HG03159 (cell line): Measurements from ENCODE around the gene PSMA1.
"Not testable (repeated sequence)": the region's sequence is repeated elsewhere in the genome, so short reads cannot be mapped to it uniquely, and the experiment has no call there.

ENCODE experiments used
- ATAC-seq: cut with Tn5 transposase; IDR thresholded peaks from one replicate; pipeline ENCODE4 v1.9.1; 2021; ENCODE audit warnings: mild to moderate bottlenecking, moderate library complexity; ENCODE audit not compliant: unreplicated experiment

Gene PSMA1

DNA sequence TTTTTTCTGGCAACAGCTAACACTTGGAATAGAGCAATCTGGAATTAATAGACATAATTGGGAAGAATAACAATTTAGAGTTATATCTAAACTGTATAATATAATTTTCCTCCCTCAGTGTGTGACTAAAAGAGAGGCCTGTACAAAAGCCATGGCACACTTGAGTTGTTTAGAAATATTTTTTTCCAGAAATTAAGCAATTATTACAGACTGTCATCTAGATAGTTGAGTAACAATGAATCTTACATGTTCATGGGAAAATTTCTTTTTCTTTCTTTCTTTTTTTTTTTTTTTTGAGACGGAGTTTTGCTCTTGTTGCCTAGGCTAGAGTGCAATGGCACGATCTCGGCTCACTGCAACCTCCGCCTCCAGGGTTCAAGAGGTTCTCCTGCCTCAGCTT lies 15.0 kb upstream of the PSMA1 start:
- not testable (repeated sequence) for ATAC-seq

DNA sequence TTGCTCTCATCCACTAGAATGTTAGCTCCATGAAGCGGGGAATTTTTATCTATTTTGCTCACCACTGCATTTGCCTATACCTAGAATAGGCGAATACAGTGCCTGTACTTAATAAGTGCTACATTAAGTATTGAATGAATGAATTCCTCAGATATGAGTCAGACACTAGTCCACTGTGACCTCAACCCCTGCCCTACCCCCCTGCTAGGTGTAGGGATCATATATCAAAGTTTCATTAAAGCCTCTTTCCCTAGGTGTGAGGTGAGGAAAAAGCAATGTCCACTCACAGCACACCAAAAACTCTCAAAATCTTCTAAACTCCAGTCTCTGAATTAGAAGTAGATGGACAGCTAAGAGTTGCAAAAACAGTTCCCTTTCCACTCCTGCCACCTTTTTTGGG lies 9.8 kb upstream of the PSMA1 start:
- no peak for ATAC-seq

DNA sequence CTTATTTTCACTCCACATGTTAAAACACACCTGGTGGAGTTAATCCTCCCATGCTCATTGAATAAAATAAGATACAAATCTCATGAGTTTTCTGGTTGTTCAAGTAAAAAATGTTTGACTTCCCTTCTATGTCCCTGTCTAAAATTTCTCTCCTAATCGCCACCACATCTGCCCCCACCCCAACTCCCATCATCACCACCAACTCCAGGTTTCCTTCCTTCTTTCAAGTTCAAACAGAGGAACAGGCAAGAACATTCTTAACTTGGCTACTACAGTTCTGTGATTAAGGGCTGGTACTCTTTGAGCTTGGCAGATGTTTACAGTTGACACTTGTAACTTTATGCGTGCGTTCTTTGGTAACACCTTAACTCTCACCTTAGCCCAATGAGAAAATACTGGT lies 9.1 kb upstream of the PSMA1 start:
- no peak for ATAC-seq

DNA sequence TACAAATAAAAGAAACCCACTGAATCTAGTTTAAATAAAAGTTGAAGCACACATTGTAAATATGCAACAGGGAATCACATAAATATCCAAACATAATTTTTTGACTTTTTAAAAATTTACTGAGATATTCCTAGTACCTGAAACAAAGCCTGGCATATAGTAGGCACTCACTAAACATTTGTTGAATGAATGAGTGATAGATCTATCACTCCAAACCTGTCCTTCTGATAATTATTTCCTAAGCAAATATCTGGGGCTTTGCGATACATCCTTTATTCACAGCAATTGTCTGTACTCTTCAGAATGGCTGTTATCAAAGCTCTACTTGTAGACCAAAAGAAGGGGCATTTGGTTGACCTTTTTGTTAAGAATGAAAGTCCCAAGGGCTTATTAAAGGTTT lies 2.6 kb upstream of the PSMA1 start:
- no peak for ATAC-seq

DNA sequence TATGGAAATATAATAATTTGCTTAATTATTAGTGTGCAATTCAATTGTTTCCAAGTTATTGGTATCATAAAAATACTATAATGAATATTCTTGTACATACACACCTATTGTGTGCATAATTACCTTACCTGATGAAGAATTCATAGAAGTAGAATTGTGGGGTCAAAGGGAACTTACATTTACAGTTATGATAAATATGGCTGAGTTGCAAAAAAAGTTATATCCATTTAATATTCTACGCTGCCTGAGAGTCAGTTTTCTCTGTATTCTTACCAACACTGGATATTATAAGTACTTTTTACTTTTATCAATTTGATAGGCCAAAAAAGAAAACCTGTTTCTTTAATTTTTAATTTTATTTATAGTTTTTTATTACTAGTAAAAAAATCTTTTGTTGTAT lies 2.1 kb upstream of the PSMA1 start:
- ATAC-seq, result no peak

DNA sequence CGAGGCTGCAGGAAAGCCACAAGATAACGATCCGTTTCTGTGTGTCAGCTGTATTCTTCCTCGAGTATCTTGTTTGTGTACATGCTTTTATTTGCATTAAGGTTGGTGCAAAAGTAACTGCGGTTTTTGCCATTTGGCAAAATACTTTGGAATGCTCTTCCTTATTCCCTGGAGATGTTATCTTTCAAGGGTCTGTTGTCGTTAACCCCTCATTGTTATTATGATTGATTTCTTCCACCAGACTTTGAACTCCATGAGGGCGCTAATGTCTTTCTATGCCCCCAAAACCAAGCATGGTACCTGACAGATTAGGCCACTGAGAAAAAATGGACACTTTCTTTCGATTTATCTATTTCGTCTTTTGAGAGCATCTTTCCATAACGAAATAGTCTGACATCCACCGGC lies 563 bp upstream of the PSMA1 start:
- ATAC-seq, result no peak

GRCh38 chr11:14519597-14519916 lies 629 bp downstream of the PSMA1 start:
- peak; percentile 11 for ATAC-seq

DNA sequence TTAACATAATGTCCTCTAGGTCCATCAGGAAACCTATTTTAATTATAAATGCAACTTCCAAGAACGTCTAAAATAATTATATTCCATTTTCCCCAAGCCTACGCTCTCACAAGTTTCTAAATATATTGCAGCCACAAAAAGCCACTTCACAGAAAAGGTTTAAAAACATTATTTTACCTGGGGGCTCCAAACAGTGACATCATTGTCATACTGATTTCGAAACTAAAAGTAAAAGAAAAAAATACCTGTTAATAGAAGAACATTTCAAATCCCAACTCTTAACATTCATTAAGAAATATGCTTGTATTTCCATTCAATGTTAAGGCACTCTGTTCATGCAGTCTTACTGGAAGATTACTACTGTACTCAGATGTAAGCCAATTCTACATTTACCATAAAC lies 1.4 kb downstream of the PSMA1 start:
- ATAC-seq, result no peak

DNA sequence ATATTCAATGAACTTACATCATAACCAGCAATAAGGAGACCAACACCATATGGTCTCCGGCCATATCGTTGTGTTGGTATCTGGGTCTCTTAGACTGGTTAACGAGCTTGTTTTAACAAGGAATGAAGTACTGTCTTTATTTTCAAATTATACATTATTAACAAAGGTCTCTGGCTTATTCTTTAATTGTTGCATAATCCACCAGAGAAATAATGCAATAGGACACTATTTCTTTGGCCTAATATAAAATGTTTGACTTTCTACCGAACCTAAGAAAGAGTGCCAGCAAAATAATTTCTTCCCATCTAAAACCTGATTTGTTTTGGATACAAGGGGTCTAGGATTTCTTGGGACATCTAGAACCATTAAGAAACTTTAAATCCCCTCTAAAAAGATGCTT lies 6.4 kb downstream of the PSMA1 start:
- no peak for ATAC-seq

DNA sequence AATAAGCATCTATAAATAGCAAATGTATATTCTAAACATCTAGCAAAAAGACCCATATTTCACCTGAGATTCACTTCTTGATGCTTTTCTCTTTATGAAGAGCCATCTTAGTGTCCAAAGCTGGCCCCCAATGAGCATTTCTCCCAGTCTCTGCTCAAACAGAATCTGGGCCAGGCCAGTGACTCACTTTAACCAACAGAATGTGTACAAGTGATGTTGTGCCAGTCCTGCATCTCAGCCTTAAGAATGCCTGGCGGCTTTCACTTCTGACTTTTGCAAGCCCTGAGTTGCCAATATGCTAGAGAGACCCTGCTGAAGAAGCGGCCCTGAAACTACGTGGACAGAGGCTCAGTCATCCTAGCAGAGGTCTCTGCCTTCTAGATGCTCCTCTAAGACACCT lies 13.7 kb downstream of the PSMA1 start:
- no peak for ATAC-seq

DNA sequence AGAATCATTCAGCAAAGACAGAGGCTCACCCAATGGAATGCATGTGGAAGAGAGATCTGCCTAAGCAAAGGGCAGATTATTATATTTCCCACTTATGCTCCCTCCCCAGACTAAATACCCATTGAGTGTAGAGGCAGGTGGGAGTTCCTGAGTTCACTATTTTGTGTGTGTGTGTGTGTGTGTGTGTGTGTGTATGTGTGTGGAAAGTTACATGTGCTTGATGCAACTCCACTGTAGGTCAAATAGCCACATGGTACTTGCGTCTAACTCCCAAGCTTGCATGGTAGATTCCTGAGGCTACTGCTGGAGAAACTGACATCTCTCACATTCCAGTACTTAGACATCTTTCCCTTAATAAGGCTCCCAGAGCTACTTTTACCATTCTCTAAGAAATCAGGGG lies 17.2 kb downstream of the PSMA1 start:
- no peak for ATAC-seq

DNA sequence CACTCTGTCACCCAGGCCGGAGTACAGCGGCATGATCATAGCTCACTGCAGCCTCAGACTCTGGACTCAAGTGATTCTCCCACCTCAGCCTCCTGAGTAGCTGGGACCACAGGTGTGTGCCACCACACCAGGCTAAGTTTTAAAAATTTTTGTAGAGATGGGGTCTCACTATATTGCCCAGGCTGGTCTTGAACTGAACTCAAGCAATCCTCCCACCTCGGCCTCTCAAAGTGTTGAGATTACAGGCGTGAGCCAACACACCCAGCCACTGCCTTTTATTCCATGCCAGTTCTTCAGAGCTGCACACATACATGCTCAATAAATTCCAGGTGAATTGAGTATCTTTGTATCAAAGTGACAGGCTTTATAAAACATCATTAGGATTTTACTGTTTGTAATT lies 18.1 kb downstream of the PSMA1 start:
- ATAC-seq, result no peak

DNA sequence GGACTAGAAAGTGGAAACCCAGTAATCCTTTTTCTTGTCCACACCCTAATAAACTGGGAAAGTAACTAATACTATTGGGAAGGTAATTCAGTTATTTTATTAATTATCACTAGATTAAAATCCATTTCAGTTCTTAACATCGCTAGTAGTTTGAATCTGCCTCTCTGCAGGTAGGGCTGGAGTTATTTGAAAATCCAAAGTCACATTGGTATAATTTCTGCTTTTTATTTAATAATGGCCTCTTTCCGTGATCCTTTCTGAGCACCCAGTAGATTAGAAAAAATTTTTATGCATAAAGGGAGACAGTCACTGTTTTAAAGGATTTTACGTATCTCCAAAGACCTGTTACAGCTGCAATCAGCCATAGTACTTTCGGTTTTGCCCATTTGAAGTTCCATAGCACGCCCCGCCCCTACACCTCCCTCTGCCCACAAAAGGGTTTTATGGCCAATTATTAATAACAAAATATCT lies 20.0 kb downstream of the PSMA1 start:
- peak; percentile 57 for ATAC-seq

DNA sequence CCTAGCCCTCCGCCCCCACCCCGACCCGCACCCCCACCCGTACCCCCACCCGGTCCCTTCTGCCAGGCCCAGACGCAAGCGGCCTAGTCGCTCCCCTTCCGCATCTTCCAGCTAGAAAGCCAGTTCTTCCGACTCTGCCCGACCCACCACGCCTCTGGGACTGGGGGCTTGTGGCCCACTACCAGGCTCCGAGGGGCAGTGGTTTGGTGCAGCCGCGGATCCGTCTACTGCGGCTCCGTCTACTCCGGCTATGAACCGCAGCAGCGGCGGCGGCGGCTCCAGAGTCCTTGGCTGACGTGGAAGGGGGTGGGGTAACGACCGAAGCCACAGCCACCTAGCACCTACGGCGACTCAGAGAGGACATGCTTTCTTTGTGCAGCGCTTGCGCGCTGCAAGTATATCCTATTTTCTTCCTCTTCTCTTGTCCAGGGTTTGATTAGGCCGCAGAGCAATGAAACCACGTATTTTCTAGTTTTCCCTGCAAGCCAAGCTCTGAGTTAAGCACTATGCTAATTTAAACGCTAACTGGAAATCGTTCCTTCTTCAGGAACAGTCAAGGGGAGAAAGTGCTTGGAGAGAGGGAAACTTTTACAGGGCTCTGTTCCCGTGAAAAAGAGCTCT lies 20.5 kb downstream of the PSMA1 start, which contains the start of gene COPB1:
COPB1 (minus strand) TSS at position 252 of the 621 bp plus-strand sequence. CDS start 883 bp downstream, outside the sequence.
- peak; percentile 89 for ATAC-seq

GRCh38 chr11:14499178-14499559 lies 21.0 kb downstream of the PSMA1 start:
- peak; percentile 28 for ATAC-seq

DNA sequence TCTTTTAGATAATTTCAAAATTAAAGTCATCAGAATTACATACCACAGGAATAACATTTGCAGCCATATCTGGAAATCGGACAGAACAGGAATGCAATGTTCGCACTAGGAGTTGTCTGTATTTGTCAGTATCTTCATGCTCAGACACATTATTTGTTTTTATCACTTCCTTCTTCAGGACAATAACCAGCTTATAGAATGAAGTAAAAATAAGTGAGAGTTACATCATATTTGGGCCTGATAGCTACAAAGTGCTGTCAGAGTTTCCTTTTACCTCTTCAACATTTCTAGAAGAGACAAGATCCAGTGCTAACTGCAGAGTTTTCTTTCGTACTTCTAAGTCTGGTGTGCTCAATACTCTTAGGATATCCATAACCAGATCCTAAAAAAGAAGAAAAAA lies 39.5 kb downstream of the PSMA1 start:
- ATAC-seq, result no peak

- ATAC-seq, result no peak
Observed at GRCh38 chr11:14471127-14471526, 49.1 kb downstream of the PSMA1 start.

DNA sequence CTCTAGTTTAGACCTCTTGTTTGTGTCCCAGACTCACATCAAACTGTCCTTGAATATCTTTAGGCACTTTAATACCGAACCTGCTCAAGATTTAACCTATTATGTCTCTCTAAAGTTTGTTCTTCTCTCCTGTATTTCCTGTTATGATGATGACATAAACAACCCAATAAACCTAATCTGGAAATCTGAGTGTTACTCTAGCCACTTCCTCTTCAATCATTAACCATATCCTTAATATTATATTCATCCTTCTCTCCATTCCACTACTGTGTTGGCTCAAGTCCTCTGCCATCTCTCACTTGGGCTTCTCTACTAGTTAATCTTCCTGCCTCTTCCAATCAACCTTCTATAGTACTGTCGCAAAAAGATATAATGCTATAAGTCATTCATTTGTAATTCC lies 56.6 kb downstream of the PSMA1 start:
- ATAC-seq, result no peak

GRCh38 chr11:14460147-14460546 lies 60.0 kb downstream of the PSMA1 start:
- no peak for ATAC-seq

DNA sequence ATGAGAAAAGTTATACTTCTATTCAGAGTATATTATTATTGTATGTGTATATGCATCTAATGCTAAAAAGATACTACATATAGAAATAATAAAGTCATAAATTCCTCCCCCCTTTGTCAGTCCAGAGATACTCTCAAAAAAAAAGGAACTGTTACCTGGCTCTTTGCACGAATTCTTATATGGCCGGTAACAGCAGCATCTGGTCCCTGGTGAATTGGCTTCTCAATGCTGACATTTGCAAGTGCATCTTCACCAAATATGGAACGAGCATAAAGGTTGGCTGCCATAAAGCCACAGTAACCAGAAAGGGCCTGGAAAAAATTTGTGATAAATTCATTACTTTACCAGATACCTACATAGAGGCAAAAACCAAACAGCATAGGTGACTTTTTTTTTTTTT lies 61.8 kb downstream of the PSMA1 start:
- ATAC-seq, result no peak

DNA sequence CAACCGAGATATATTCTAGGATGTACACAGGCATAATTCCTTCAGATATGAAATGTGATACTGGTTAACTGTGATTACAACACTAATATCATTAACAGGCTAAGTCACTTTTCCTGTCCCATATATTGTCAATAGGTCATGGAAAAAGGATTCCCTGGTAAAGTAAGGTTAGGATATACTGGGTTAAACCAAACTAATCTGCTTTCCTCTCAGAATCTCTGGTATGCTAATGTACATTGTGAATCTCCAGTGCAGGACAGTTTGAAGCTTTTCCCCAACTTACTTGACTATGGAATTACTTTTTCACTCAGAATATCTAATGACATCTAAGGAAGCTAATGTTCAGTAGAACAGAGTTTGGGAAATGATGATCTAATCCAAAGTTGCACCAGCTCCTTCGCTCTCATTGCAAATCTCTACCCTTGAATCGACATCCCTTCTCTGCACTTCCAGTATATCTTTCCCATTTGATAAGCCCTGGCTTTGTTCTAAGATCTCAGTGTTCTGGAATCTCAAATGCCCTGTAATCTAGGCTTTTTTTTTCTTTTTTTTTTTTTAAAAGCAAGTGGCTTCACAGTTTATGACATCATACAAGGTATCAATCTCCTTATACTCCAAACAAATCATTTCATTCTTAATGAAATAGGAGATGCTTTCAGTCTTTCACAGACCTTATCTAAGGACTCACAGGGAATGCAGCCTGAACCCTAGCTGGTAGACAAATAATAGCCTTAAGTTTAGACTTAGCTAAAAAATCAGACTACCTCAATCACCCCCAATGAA lies 64.3 kb downstream of the PSMA1 start:
- no peak for ATAC-seq
